ENCODE measurements around the gene SBNO2. TPM values are rescaled to one million over a fixed set of nuclear protein-coding genes. Genes with fewer than 3 reads are reported as not detected.
A peak's percentile ranks its signal among the peaks of the same experiment; 100 is the strongest.

Gene SBNO2
- total and polyA plus RNA-seq, 9 of the 15 experiments (the other 6 are each of a cell fraction or from before 2014, with no cell fraction given): 0.01 to 46.2 (median 6.7) TPM

GRCh38 chr19:1084024-1084868 lies 89.8 kb downstream of the SBNO2 start:
- Histone ChIP-seq H3K9me3 (replicated peaks; ENCODE audit: control insufficient read depth, insufficient read depth, low read depth, low read length) (no peaks in the 10 kb centered on the region), H4K20me1 (replicated peaks; ENCODE audit: control insufficient read depth, insufficient read depth, low read length) (no peaks in the 10 kb centered on the region), H3K4me1 (replicated peaks in 1 of 2; ENCODE audit: control insufficient read depth in 2 of 2, insufficient read depth in 2 of 2, low read length in 2 of 2) (peaks cover 6 to 83% of the 10 kb centered on the region in 2 experiments), H3K9me1 (ENCODE audit: control insufficient read depth, insufficient read depth, low read length) (peaks cover 3% of the 10 kb centered on the region), H3K27me3 (ENCODE audit: control insufficient read depth in 2 of 2, insufficient read depth in 2 of 2, low read length in 2 of 2) (no peaks in the 10 kb centered on the region), H3K4me2 (ENCODE audit: insufficient read depth, low read length) (no peak overlapping the region), H3K36me3 (ENCODE audit: control insufficient read depth, insufficient read depth, low read length) (peaks cover 51% of the 10 kb centered on the region; the same call in 2 of the 3 replicates), H3K79me2 (ENCODE audit: control insufficient read depth, insufficient read depth, low read length) (no peaks in the 10 kb centered on the region), H3K4me3 (no peak overlapping the region), H3K9ac (ENCODE audit: insufficient read depth in 1 of 2, low read depth in 2 of 2, low read length in 2 of 2) (no peak overlapping the region), H3K27ac (ENCODE audit: extremely low read depth, low read depth, low read length) (no peak overlapping the region), H2AFZ (ENCODE audit: low read depth, low read length) (no peak overlapping the region)
- BruUV-seq (replicated peaks): no TSS peak
- ChIA-PET POLR2A (interaction anchor here (1.0 to 5.3 kb wide), 6 partner anchors 9 to 353 kb away, joined by 3 to 45 read pairs (median 6); partner anchors contain the start of genes GPX4 and POLR2E), CTCF (ENCODE audit: low intra/inter-chr PET ratio) (no interaction called here)
- in situ Hi-C loops (cut with MboI): no loop called here
- TF ChIP-seq RBFOX2 (IDR thresholded peaks at IDR 0.05; ENCODE audit: low read depth, low read length): 0 out of 2 replicates have a peak, but pooled peaks have one; percentile 38
- TF ChIP-seq POLR2G (IDR thresholded peaks at IDR 0.05; ENCODE audit: low read depth, low read length): peak; percentile 73; the same call in 1 of the 2 replicates
- TF ChIP-seq SUPT5H (IDR thresholded peaks at IDR 0.05): 0 out of 2 replicates have a peak, but pooled peaks have one; percentile 20
- TF ChIP-seq, protein P1, sequence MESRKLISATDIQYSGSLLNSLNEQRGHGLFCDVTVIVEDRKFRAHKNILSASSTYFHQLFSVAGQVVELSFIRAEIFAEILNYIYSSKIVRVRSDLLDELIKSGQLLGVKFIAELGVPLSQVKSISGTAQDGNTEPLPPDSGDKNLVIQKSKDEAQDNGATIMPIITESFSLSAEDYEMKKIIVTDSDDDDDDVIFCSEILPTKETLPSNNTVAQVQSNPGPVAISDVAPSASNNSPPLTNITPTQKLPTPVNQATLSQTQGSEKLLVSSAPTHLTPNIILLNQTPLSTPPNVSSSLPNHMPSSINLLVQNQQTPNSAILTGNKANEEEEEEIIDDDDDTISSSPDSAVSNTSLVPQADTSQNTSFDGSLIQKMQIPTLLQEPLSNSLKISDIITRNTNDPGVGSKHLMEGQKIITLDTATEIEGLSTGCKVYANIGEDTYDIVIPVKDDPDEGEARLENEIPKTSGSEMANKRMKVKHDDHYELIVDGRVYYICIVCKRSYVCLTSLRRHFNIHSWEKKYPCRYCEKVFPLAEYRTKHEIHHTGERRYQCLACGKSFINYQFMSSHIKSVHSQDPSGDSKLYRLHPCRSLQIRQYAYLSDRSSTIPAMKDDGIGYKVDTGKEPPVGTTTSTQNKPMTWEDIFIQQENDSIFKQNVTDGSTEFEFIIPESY (CRISPR knock-in tag; IDR thresholded peaks at IDR 0.05): 0 out of 2 replicates have a peak, but pooled peaks have one; percentile 37
- 0 out of 2 replicates have a peak, but pooled peaks have one; percentile 15 for TF ChIP-seq TFAP4 (CRISPR knock-in tag; IDR thresholded peaks at IDR 0.05; ENCODE audit: borderline replicate concordance)
- TF ChIP-seq, protein P2, sequence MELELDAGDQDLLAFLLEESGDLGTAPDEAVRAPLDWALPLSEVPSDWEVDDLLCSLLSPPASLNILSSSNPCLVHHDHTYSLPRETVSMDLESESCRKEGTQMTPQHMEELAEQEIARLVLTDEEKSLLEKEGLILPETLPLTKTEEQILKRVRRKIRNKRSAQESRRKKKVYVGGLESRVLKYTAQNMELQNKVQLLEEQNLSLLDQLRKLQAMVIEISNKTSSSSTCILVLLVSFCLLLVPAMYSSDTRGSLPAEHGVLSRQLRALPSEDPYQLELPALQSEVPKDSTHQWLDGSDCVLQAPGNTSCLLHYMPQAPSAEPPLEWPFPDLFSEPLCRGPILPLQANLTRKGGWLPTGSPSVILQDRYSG (tag; conservative IDR thresholded peaks at IDR 0.05; ENCODE audit: low read depth): no peak
- ATAC-seq (no peak), FAIRE-seq (no peak), DNase-seq (ENCODE audit: extremely low read depth in 1 of 4, low spot score in 3 of 4) (no peak)
- 90% methylated on average over 42 of the region's 43 CpGs for WGBS (ENCODE audit: insufficient coverage, low coverage, missing lambda C conversion rate)
- intact Hi-C loops (cut with micrococcal nuclease): loop anchor here (5.0 kb wide), 1 partner anchor 42 kb away; the partner anchor contains the start of gene ABCA7
